Measurements from ENCODE around the gene WDR62.

DNA sequence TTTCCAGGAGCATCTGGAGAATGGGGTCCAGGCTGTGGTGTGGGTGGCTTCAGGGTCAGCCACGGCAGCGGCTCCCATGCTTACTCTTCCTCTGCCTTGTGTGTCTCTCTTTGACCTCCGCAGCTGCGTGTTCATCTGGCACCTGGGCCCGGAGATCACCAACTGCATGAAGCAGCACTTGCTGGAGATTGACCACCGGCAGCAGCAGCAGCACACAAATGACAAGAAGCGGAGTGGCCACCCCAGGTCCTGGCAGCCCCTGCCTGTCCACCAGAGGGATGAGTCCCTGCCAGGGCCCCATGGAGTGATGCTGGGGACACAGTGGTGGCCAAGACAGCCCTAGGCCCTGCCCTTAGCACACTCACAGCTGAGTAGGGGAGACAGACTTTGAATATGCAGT, 37.9 kb downstream of the WDR62 start:
- TF ChIP-seq GATA3 (IDR thresholded peaks at IDR 0.05; ENCODE audit: low read depth, low read length) (no peak), GATA2 (IDR thresholded peaks at IDR 0.05; ENCODE audit: low read depth, low read length) (no peak)
